SK-N-SH (cell line): ENCODE data around the gene PLAU. TPM values are rescaled to one million over a fixed set of nuclear protein-coding genes. Genes with fewer than 3 reads are reported as not detected.

Experiments used
- CTCF ChIA-PET: fragments of 300-600, 350-600 bp; formaldehyde crosslinking; extraction: SDS; loops from one replicate; lab custom pipeline; 2021; lab: Yijun Ruan, JAX
- POLR2A ChIA-PET: fragments of 350-600 bp; sonication (Branson Sonifier 250); formaldehyde crosslinking; extraction: SDS; loops from one replicate; lab custom pipeline; 2020; ENCODE audit warnings: antibody characterized with exemption, inconsistent platforms; lab: Yijun Ruan, JAX
- DNase-seq: peaks from one replicate; pipeline ENCODE4 v3.0.0; 2012
- H2AFZ ChIP-seq: fragments of 200-600 bp; sonication (generic); 2 replicates; pipeline ENCODE4 v1.8.1; 2016; ENCODE audit warnings: antibody characterized with exemption, mild to moderate bottlenecking, low read depth
- H3F3A ChIP-seq: fragments of 200-600 bp; sonication (generic); replicated peaks from 2 replicates; pipeline ENCODE3; 2016; ENCODE audit warnings: antibody characterized with exemption, mild to moderate bottlenecking; ENCODE audit not compliant: insufficient read depth
- H3K27ac ChIP-seq, 2 experiments: fragments of 200-500 bp in 1 of 2; fragments of 200-600 bp in 1 of 2; sonication (Bioruptor generic) in 1 of 2; sonication (generic), shearing (Covaris generic) in 1 of 2; 2 replicates each; pipeline versions ENCODE4 v1.5.1 to v1.6.1; 2014 to 2016; ENCODE audit warnings: low read depth in 2 of 2, inconsistent platforms in 1 of 2, low read length in 1 of 2, mild to moderate bottlenecking in 1 of 2, mixed read lengths in 1 of 2
- H3K27me3 ChIP-seq: fragments of 200-600 bp; sonication (generic), shearing (Covaris generic); 2 replicates; pipeline ENCODE4 v1.6.1; 2016; ENCODE audit warnings: mixed run types; ENCODE audit not compliant: insufficient read depth
- H3K36me3 ChIP-seq, 2 experiments: fragments of 200-500 bp in 1 of 2; fragments of 200-600 bp in 1 of 2; sonication (Bioruptor generic) in 1 of 2; sonication (generic) in 1 of 2; replicated peaks in 1 of 2; 2 replicates each; pipeline versions ENCODE3 to v1.5.1; 2014 to 2016; ENCODE audit warnings: low read length in 1 of 2, mild to moderate bottlenecking in 1 of 2; ENCODE audit not compliant: insufficient read depth in 2 of 2, control insufficient read depth in 1 of 2
- H3K4me1 ChIP-seq, 2 experiments: fragments of 200-500 bp in 1 of 2; fragments of 200-600 bp in 1 of 2; sonication (Bioruptor generic) in 1 of 2; sonication (generic), shearing (Covaris generic) in 1 of 2; 2 replicates each; pipeline versions ENCODE4 v1.5.1 to v1.6.1; 2014 to 2016; ENCODE audit warnings: low read depth in 1 of 2, low read length in 1 of 2, mixed run types in 1 of 2; ENCODE audit not compliant: insufficient read depth in 2 of 2, control insufficient read depth in 1 of 2
- H3K4me2 ChIP-seq: fragments of 200-600 bp; sonication (generic), shearing (Covaris generic); 2 replicates; pipeline ENCODE4 v1.6.1; 2017; ENCODE audit warnings: mixed run types
- H3K4me3 ChIP-seq, 2 experiments: fragments of 200-500 bp in 1 of 2; fragments of 200-600 bp in 1 of 2; sonication (Bioruptor generic) in 1 of 2; sonication (generic), shearing (Covaris generic) in 1 of 2; 2 replicates each; pipeline versions ENCODE4 v1.5.1 to v1.8.1; 2014 to 2016; ENCODE audit warnings: low read depth in 2 of 2, inconsistent platforms in 1 of 2, low read length in 1 of 2, mild to moderate bottlenecking in 1 of 2, mixed read lengths in 1 of 2, moderate library complexity in 1 of 2
- H3K79me2 ChIP-seq: fragments of 200-600 bp; sonication (generic); 2 replicates; pipeline ENCODE4 v1.8.1; 2017; ENCODE audit warnings: mild to moderate bottlenecking; ENCODE audit not compliant: insufficient read depth
- H3K9ac ChIP-seq: fragments of 200-600 bp; sonication (generic); 2 replicates; pipeline ENCODE4 v1.6.1; 2017; ENCODE audit warnings: mixed run types
- H3K9me2 ChIP-seq: fragments of 200-600 bp; sonication (generic); 2 replicates; pipeline ENCODE4 v1.6.1; 2017; ENCODE audit warnings: mixed run types
- H3K9me3 ChIP-seq: fragments of 200-600 bp; sonication (generic); 2 replicates; pipeline ENCODE4 v1.6.1; 2017; ENCODE audit warnings: mixed run types, mild to moderate bottlenecking, moderate library complexity
- H4K20me1 ChIP-seq: fragments of 200-600 bp; sonication (generic); 2 replicates; pipeline ENCODE4 v1.6.1; 2017; ENCODE audit warnings: mild to moderate bottlenecking, mixed run types; ENCODE audit not compliant: insufficient read depth
- CHD2 ChIP-seq: fragments of 150-350 bp; IDR thresholded peaks from 2 replicates; pipeline ENCODE4 v1.6.1; 2018; ENCODE audit warnings: low read length; ENCODE audit not compliant: partially characterized antibody
- CTCF ChIP-seq: fragments of 200-600 bp; sonication (generic); IDR thresholded peaks from 2 replicates; pipeline ENCODE4 v1.6.1; 2017; ENCODE audit warnings: antibody characterized with exemption, mild to moderate bottlenecking, moderate library complexity
- EP300 ChIP-seq, 2 experiments: IDR thresholded peaks; 2 replicates each; pipeline versions ENCODE4 v1.4.0 to v1.6.1; 2012; ENCODE audit warnings: borderline replicate concordance in 1 of 2, low read depth in 1 of 2, low read length in 1 of 2
- EZH2phosphoT487 ChIP-seq: fragments of 200-600 bp; sonication (generic); IDR thresholded peaks from 2 replicates; pipeline ENCODE4 v1.6.1; 2017; ENCODE audit warnings: low read depth, mixed run types, mild to moderate bottlenecking, antibody characterized with exemption, moderate library complexity, borderline replicate concordance
- FOXJ3 ChIP-seq: sonication (generic); formaldehyde crosslinking; IDR thresholded peaks from 2 replicates; pipeline ENCODE4 v1.5.1; 2020; ENCODE audit warnings: mild to moderate bottlenecking, missing genetic modification reagents
- FOXM1 ChIP-seq: IDR thresholded peaks from 2 replicates; pipeline ENCODE4 v1.4.0; 2012; ENCODE audit warnings: low read depth, mild to moderate bottlenecking
- GABPA ChIP-seq: IDR thresholded peaks from 2 replicates; pipeline ENCODE4 v1.4.0; 2012; ENCODE audit warnings: low read depth, mild to moderate bottlenecking
- GATA2 ChIP-seq: sonication (generic); formaldehyde crosslinking; IDR thresholded peaks from 2 replicates; pipeline ENCODE4 v1.5.0; 2020; ENCODE audit warnings: mild to moderate bottlenecking, missing genetic modification reagents
- IRF3 ChIP-seq: fragments of 150-350 bp; IDR thresholded peaks from 2 replicates; pipeline ENCODE4 v1.6.1; 2016; ENCODE audit warnings: mild to moderate bottlenecking, low read depth, low read length
- MXI1 ChIP-seq: IDR thresholded peaks from 2 replicates; pipeline ENCODE4 v1.6.1; 2012; ENCODE audit warnings: mild to moderate bottlenecking, low read depth, low read length, improper control_type of control experiment
- PBX3 ChIP-seq: IDR thresholded peaks from 2 replicates; pipeline ENCODE4; 2012
- POLR2AphosphoS5 ChIP-seq: IDR thresholded peaks from 2 replicates; pipeline ENCODE4 v1.6.1; 2012; ENCODE audit warnings: low read depth, low read length
- RAD21 ChIP-seq: IDR thresholded peaks from 2 replicates; pipeline ENCODE4 v1.6.1; 2012; ENCODE audit warnings: mild to moderate bottlenecking, low read length
- RCOR1 ChIP-seq: fragments of 150-350 bp; IDR thresholded peaks from 2 replicates; pipeline ENCODE4 v1.6.1; 2017; ENCODE audit warnings: antibody characterized with exemption, low read length
- REST ChIP-seq: IDR thresholded peaks from 2 replicates; pipeline ENCODE4 v1.6.1; 2012; ENCODE audit warnings: mild to moderate bottlenecking, low read depth, low read length, moderate library complexity
- RXRA ChIP-seq: IDR thresholded peaks from 2 replicates; pipeline ENCODE4 v1.4.0; 2012; ENCODE audit warnings: low read depth, mild to moderate bottlenecking, borderline replicate concordance
- TAF1 ChIP-seq: IDR thresholded peaks from 2 replicates; pipeline ENCODE4 v1.6.1; 2012; ENCODE audit warnings: low read depth, mild to moderate bottlenecking, low read length, moderate library complexity, borderline replicate concordance
- TCF12 ChIP-seq: IDR thresholded peaks from 2 replicates; pipeline ENCODE4 v1.4.0; 2012
- USF1 ChIP-seq: IDR thresholded peaks from 2 replicates; pipeline ENCODE4 v1.4.0; 2012; ENCODE audit warnings: low read depth, borderline replicate concordance
- ZBTB33 ChIP-seq: IDR thresholded peaks from 2 replicates; pipeline ENCODE4 v1.4.0; 2012; ENCODE audit warnings: low read depth, borderline replicate concordance
- WGBS: methylation state at CpG from one replicate; pipeline ENCODE4 v1.1.6; 2017; ENCODE audit warnings: low lambda C conversion rate; 5-methylcytosine and 5-hydroxymethylcytosine counted together
- polyA plus RNA-seq, 3 experiments: library from polyadenylated mRNA; depleted of rRNA; stranded (reverse); fragments of >200 nt; gene quantifications; 2 replicates each; pipeline ENCODE4 v1.2.3, GENCODE V29; 2012

PLAU gene
- polyA plus RNA-seq, 1 of the 3 experiments (the other 2 are of a cell fraction) = 200 TPM

GRCh38 chr10:73906524-73907447 lies 4.1 kb upstream of the PLAU start:
- Histone ChIP-seq H2AFZ (no peak overlapping the region), H3K9ac (peak overlapping the region; percentile 63; the same call in 1 of the 2 replicates), H3F3A (peaks cover 25% of the 10 kb centered on the region), H3K9me2 (no peaks in the 10 kb centered on the region), H3K27me3 (no peaks in the 10 kb centered on the region), H3K79me2 (peaks cover 5% of the 10 kb centered on the region), H3K4me1 (peaks cover 12 to 20% of the 10 kb centered on the region in 2 experiments; a peak in 2 of 4 replicates), H3K36me3 (no peaks in the 10 kb centered on the region), H3K4me3 (no peak overlapping the region), H4K20me1 (no peaks in the 10 kb centered on the region), H3K27ac (peak overlapping the region; percentile 75 to 92), H3K9me3 (no peaks in the 10 kb centered on the region), H3K4me2 (peak overlapping the region; percentile 51)
- DNase-seq = no peak
- CTCF ChIA-PET = interaction anchor here (1.3 to 2.3 kb wide), 4 partner anchors 18 to 34 kb away, joined by 4 to 10 read pairs (median 8); no protein-coding TSS in a partner anchor
- WGBS = 14% methylated on average over 8 of the region's 8 CpGs
- POLR2A ChIA-PET = no interaction called here
- TF ChIP-seq IRF3 (no peak), EZH2phosphoT487 (no peak), FOXJ3 (CRISPR knock-in tag) (no peak), TAF1 (no peak; the same call in 1 of the 2 replicates), USF1 (0 out of 2 replicates have a peak, but pooled peaks have one; percentile 5), MXI1 (no peak), RAD21 (no peak), GATA2 (CRISPR knock-in tag) (no peak), REST (peak; percentile 25; the same call in 1 of the 2 replicates), CTCF (no peak), EP300 (IDR thresholded peaks at IDR 0.05; ENCODE audit: borderline replicate concordance in 1 of 2, low read depth in 1 of 2, low read length in 1 of 2) (peak; percentile 23 to 94; a peak in 2 of 4 replicates), FOXM1 (no peak), RCOR1 (no peak), RXRA (peak; percentile 89), POLR2AphosphoS5 (peak; percentile 55; the same call in 1 of the 2 replicates), CHD2 (no peak), PBX3 (peak; percentile 76), GABPA (no peak), ZBTB33 (no peak), TCF12 (peak; percentile 96)
